Upper lobe of left lung (tissue), 6 donors: ENCODE data around the gene DLK2. TPM values are rescaled to one million over a fixed set of nuclear protein-coding genes. Genes with fewer than 3 reads are reported as not detected.

Source experiments
- ATAC-seq, 2 donors: fragments of 200-7000 bp; cut with Tn5 transposase; one replicate each; pipeline ENCODE4 v1.9.1; 2022; ENCODE audit warnings: mild to moderate bottlenecking in 2 of 2, moderate library complexity in 2 of 2; ENCODE audit not compliant: low FRiP score in 2 of 2
- DNase-seq, 2 donors: peaks; one replicate each; pipeline ENCODE4 v3.0.0-alpha.2; 2019 to 2020
- H3K27ac ChIP-seq, 4 donors: fragments of 200-600 bp; sonication (generic); one replicate each; pipeline ENCODE4 v1.5.1; 2016 to 2019
- H3K27me3 ChIP-seq, 4 donors: fragments of 200-600 bp; sonication (generic); one replicate each; pipeline ENCODE4 v1.5.1; 2017 to 2019
- H3K36me3 ChIP-seq, 4 donors: fragments of 200-600 bp; sonication (generic); one replicate each; pipeline ENCODE4 v1.5.1; 2016 to 2019
- H3K4me1 ChIP-seq, 4 donors: fragments of 200-600 bp; sonication (generic); one replicate each; pipeline ENCODE4 v1.5.1; 2018 to 2019
- H3K4me3 ChIP-seq, 4 donors: fragments of 200-600 bp; sonication (generic); one replicate each; pipeline ENCODE4 v1.5.1; 2017 to 2019; ENCODE audit warnings: mild to moderate bottlenecking in 2 of 4, moderate library complexity in 1 of 4
- H3K9me3 ChIP-seq, 4 donors: fragments of 200-600 bp; sonication (generic); one replicate each; pipeline ENCODE4 v1.5.1; 2018 to 2019
- CTCF ChIP-seq, 6 experiments: fragments of 450-650 bp in 4 of 6; fragments of 200-600 bp in 2 of 6; sonication (generic) in 2 of 6; IDR thresholded peaks; one replicate each; pipeline ENCODE4 v1.5.1; 2016 to 2019; ENCODE audit warnings: antibody characterized with exemption in 6 of 6
- EP300 ChIP-seq, 4 donors: sonication (generic); formaldehyde crosslinking; IDR thresholded peaks; one replicate each; pipeline ENCODE4 v1.5.1; 2017; ENCODE audit warnings: antibody characterized with exemption in 4 of 4, control low read depth in 2 of 4
- POLR2A ChIP-seq, 4 donors: fragments of 450-650 bp; IDR thresholded peaks; one replicate each; pipeline ENCODE4 v1.5.1; 2016 to 2017; ENCODE audit warnings: antibody characterized with exemption in 4 of 4, mild to moderate bottlenecking in 2 of 4
- POLR2AphosphoS5 ChIP-seq, 2 donors: sonication (generic); formaldehyde crosslinking; IDR thresholded peaks; one replicate each; pipeline ENCODE4 v1.5.1; 2017; ENCODE audit warnings: antibody characterized with exemption in 2 of 2
- WGBS, 2 donors: methylation state at CpG; one replicate each; pipeline ENCODE4 v1.1.5; 2017 to 2018; 5-methylcytosine and 5-hydroxymethylcytosine counted together
- total RNA-seq, 6 donors: library from RNA; depleted of rRNA in 4 of 6; stranded (reverse); fragments of >200 nt in 4 of 6; gene quantifications; one replicate each; pipeline versions ENCODE4 v1.1.0 to v1.2.1, GENCODE V29; 2016 to 2021
- donor health status: DM: no; HTN: no; CAD: no; lungs with moderate emphysema.
- donor health status: DM: no; HTN: yes; CAD: no; lungs with severe emphysema.

Gene DLK2
- total RNA-seq, 6 donors from 2014 or later, result 0.34 to 2.4 (median 1.2) TPM; not detected in 2

GRCh38 chr6:43451348-43451747, 4.0 kb downstream of the DLK2 start:
- H3K36me3 ChIP-seq, result peaks cover 20 to 63% (median 54%) of the 10 kb centered on the region in 4 donors
- ATAC-seq (no peak), DNase-seq (no peak)
- no peak overlapping the region for H3K27ac ChIP-seq
- H3K9me3 ChIP-seq, result no peaks in the 10 kb centered on the region
- H3K27me3 ChIP-seq, result peaks cover 0 to 13% (median 5%) of the 10 kb centered on the region in 4 donors
- no peak for TF ChIP-seq POLR2AphosphoS5 (IDR thresholded peaks at IDR 0.05)
- no peak overlapping the region for H3K4me3 ChIP-seq
- WGBS, 2 donors, result 90 to 95% methylated on average over 4 of the region's 4 CpGs
- peaks cover 16 to 23% (median 19%) of the 10 kb centered on the region in 4 donors for H3K4me1 ChIP-seq

- peaks cover 0 to 7% (median 2%) of the 10 kb centered on the region in 4 donors for H3K27me3 ChIP-seq
- no peak for ATAC-seq
- H3K36me3 ChIP-seq, result peaks cover 23 to 69% (median 61%) of the 10 kb centered on the region in 4 donors
- peak in 1 of 2 donors; percentile 63 for DNase-seq
- no peaks in the 10 kb centered on the region for H3K9me3 ChIP-seq
- TF ChIP-seq EP300 (IDR thresholded peaks at IDR 0.05) (no peak), POLR2AphosphoS5 (IDR thresholded peaks at IDR 0.05) (no peak), CTCF (IDR thresholded peaks at IDR 0.05) (no peak), POLR2A (IDR thresholded peaks at IDR 0.05) (no peak)
- no peak overlapping the region for H3K4me3 ChIP-seq
- 80 to 92% methylated on average over 1 to 12 of the region's 13 CpGs for WGBS, 2 donors
- peaks cover 12 to 17% (median 16%) of the 10 kb centered on the region in 4 donors for H3K4me1 ChIP-seq
- H3K27ac ChIP-seq, result no peak overlapping the region
Observed at GRCh38 chr6:43450699-43451131, 4.6 kb downstream of the DLK2 start.

- H3K27me3 ChIP-seq, result no peaks in the 10 kb centered on the region
Observed at GRCh38 chr6:43448916-43449315, 6.4 kb downstream of the DLK2 start.

GRCh38 chr6:43447604-43448003, 7.7 kb downstream of the DLK2 start:
- Histone ChIP-seq H3K4me3 (no peak overlapping the region), H3K36me3 (peaks cover 31 to 94% (median 89%) of the 10 kb centered on the region in 4 donors), H3K27ac (no peak overlapping the region), H3K4me1 (no peaks in the 10 kb centered on the region), H3K9me3 (no peaks in the 10 kb centered on the region), H3K27me3 (no peaks in the 10 kb centered on the region)
- ATAC-seq (no peak), DNase-seq (peak in 1 of 2 donors; percentile 62)
- WGBS, 2 donors, result 89 to 94% methylated on average over 14 to 16 of the region's 16 CpGs
- TF ChIP-seq CTCF (IDR thresholded peaks at IDR 0.05) (no peak), POLR2A (IDR thresholded peaks at IDR 0.05) (no peak), EP300 (IDR thresholded peaks at IDR 0.05) (no peak), POLR2AphosphoS5 (IDR thresholded peaks at IDR 0.05) (no peak)

More at GRCh38 chr6:43448916-43449315, 6.4 kb downstream of the DLK2 start:
- Histone ChIP-seq H3K4me1 (no peaks in the 10 kb centered on the region), H3K9me3 (no peaks in the 10 kb centered on the region), H3K27ac (no peak overlapping the region), H3K36me3 (peaks cover 29 to 87% (median 78%) of the 10 kb centered on the region in 4 donors), H3K4me3 (no peak overlapping the region)
- DNase-seq (no peak), ATAC-seq (no peak)
- TF ChIP-seq POLR2AphosphoS5 (IDR thresholded peaks at IDR 0.05) (no peak), POLR2A (IDR thresholded peaks at IDR 0.05) (no peak), CTCF (IDR thresholded peaks at IDR 0.05) (no peak), EP300 (IDR thresholded peaks at IDR 0.05) (no peak)
- 92 to 95% methylated on average over 4 of the region's 4 CpGs for WGBS, 2 donors

- DNase-seq, result peak in 1 of 2 donors; percentile 65
- Histone ChIP-seq H3K4me3 (no peak overlapping the region), H3K4me1 (no peaks in the 10 kb centered on the region), H3K9me3 (no peaks in the 10 kb centered on the region), H3K27ac (no peak overlapping the region), H3K36me3 (peaks cover 31 to 94% (median 89%) of the 10 kb centered on the region in 4 donors), H3K27me3 (no peaks in the 10 kb centered on the region)
- ATAC-seq, result no peak
- TF ChIP-seq EP300 (IDR thresholded peaks at IDR 0.05) (no peak), CTCF (IDR thresholded peaks at IDR 0.05) (no peak), POLR2AphosphoS5 (IDR thresholded peaks at IDR 0.05) (no peak), POLR2A (IDR thresholded peaks at IDR 0.05) (no peak)
- WGBS, 2 donors, result 93% methylated on average over 13 to 16 of the region's 16 CpGs
Observed at GRCh38 chr6:43445576-43445975, 9.8 kb downstream of the DLK2 start.
